HepG2 (cell line): Measurements from ENCODE around the gene MMP25. TPM values are rescaled to one million over a fixed set of nuclear protein-coding genes. Genes with fewer than 3 reads are reported as not detected.

Source experiments
- AGO1 ChIP-seq: fragments of 200-400 bp; formaldehyde crosslinking; IDR thresholded peaks from 2 replicates; pipeline ENCODE4 v1.6.1; 2017; ENCODE audit warnings: mild to moderate bottlenecking, low read depth, low read length, moderate library complexity; ENCODE audit not compliant: poor library complexity, severe bottlenecking
- BATF2 ChIP-seq: sonication (generic); formaldehyde crosslinking; IDR thresholded peaks from 2 replicates; pipeline ENCODE4 v1.8.0; 2022; ENCODE audit warnings: mild to moderate bottlenecking, missing genetic modification reagents, moderate library complexity
- CENPBD1 ChIP-seq: sonication (generic); formaldehyde crosslinking; IDR thresholded peaks from 2 replicates; pipeline ENCODE4 v1.8.0; 2022; ENCODE audit warnings: missing genetic modification reagents, low read depth, mild to moderate bottlenecking, borderline replicate concordance
- DMAP1 ChIP-seq: IDR thresholded peaks from 2 replicates; pipeline ENCODE4 v1.6.1; 2016
- EHMT2 ChIP-seq: fragments of 200-600 bp; sonication (generic); IDR thresholded peaks from 2 replicates; pipeline ENCODE4 v1.7.0; 2017; ENCODE audit warnings: antibody characterized with exemption, low read depth, low read length, borderline replicate concordance
- ESRRA ChIP-seq: sonication (generic); formaldehyde crosslinking; IDR thresholded peaks from 2 replicates; pipeline ENCODE4 v1.5.1; 2020; ENCODE audit warnings: mild to moderate bottlenecking, low read depth, missing genetic modification reagents
- HHEX ChIP-seq: IDR thresholded peaks from 2 replicates; pipeline ENCODE4 v1.6.1; 2016; ENCODE audit warnings: control low read depth
- JUNB ChIP-seq: sonication (generic); formaldehyde crosslinking; IDR thresholded peaks from 2 replicates; pipeline ENCODE4 v1.8.0; 2022; ENCODE audit warnings: missing genetic modification reagents, mild to moderate bottlenecking, borderline replicate concordance
- MAZ ChIP-seq, 2 experiments: sonication (generic) in 1 of 2; formaldehyde crosslinking in 1 of 2; IDR thresholded peaks; 2 replicates each; pipeline versions ENCODE4 v1.5.0 to v1.6.1; 2012 to 2020; ENCODE audit warnings: low read depth in 2 of 2, mild to moderate bottlenecking in 2 of 2, borderline replicate concordance in 1 of 2, improper control_type of control experiment in 1 of 2, low read length in 1 of 2, missing genetic modification reagents in 1 of 2, moderate library complexity in 1 of 2
- MXD3 ChIP-seq: IDR thresholded peaks from 2 replicates; pipeline ENCODE4 v1.6.1; 2016; ENCODE audit warnings: mild to moderate bottlenecking, missing biosample characterization, missing genetic modification reagents
- PLSCR1 ChIP-seq: sonication (generic); formaldehyde crosslinking; IDR thresholded peaks from 2 replicates; pipeline ENCODE4 v1.5.0; 2020; ENCODE audit warnings: missing genetic modification reagents, mild to moderate bottlenecking, borderline replicate concordance
- PRDM4 ChIP-seq: sonication (generic); formaldehyde crosslinking; IDR thresholded peaks from 2 replicates; pipeline ENCODE4 v1.9.0; 2021; ENCODE audit warnings: missing genetic modification reagents, borderline replicate concordance
- SIN3A ChIP-seq: IDR thresholded peaks from 2 replicates; pipeline ENCODE4 v1.6.1; 2011; ENCODE audit warnings: low read depth, mild to moderate bottlenecking, control low read depth, low read length, borderline replicate concordance
- ZNF296 ChIP-seq: sonication (generic); formaldehyde crosslinking; conservative IDR thresholded peaks from 2 replicates; pipeline ENCODE4 v1.5.0; 2020; ENCODE audit warnings: mild to moderate bottlenecking, missing genetic modification reagents
- ZNF335 ChIP-seq: sonication (generic); formaldehyde crosslinking; IDR thresholded peaks from 2 replicates; pipeline ENCODE4 v1.4.0; 2020; ENCODE audit warnings: missing genetic modification reagents
- ZNF430 ChIP-seq: sonication (generic); formaldehyde crosslinking; IDR thresholded peaks from 2 replicates; pipeline ENCODE4 v1.9.0; 2021; ENCODE audit warnings: mild to moderate bottlenecking, missing genetic modification reagents
- ZNF549 ChIP-seq: sonication (generic); formaldehyde crosslinking; IDR thresholded peaks from 2 replicates; pipeline ENCODE4 v1.5.0; 2020; ENCODE audit warnings: missing genetic modification reagents
- ZNF552 ChIP-seq: sonication (generic); formaldehyde crosslinking; IDR thresholded peaks from 2 replicates; pipeline ENCODE4 v1.9.0; 2022; ENCODE audit warnings: missing genetic modification reagents, mild to moderate bottlenecking, borderline replicate concordance
- ZNF709 ChIP-seq: sonication (generic); formaldehyde crosslinking; IDR thresholded peaks from 2 replicates; pipeline ENCODE4 v1.5.0; 2020; ENCODE audit warnings: mild to moderate bottlenecking, missing genetic modification reagents
- ZNF746 ChIP-seq: sonication (generic); formaldehyde crosslinking; IDR thresholded peaks from 2 replicates; pipeline ENCODE4 v1.8.0; 2022; ENCODE audit warnings: mild to moderate bottlenecking, missing genetic modification reagents
- polyA plus RNA-seq, 8 experiments: library from polyadenylated mRNA; depleted of rRNA in 3 of 8; stranded (reverse) in 7 of 8; unstranded in 1 of 8; fragments of >200 nt; fragmentation: Illumina TruSeq in 4 of 8; extraction: Trizol in 4 of 8; gene quantifications; 2 replicates each; pipeline versions ENCODE4 v1.2.1 to v1.2.3, GENCODE V29; 2011 to 2016; ENCODE audit warnings: low read depth in 4 of 8, missing spikeins in 1 of 8, mixed read lengths in 1 of 8; ENCODE audit not compliant: insufficient read depth in 1 of 8
- total RNA-seq, 5 experiments: library from RNA; depleted of rRNA; stranded (reverse); fragments of >200 nt; fragmentation: Illumina TruSeq; extraction: Trizol; gene quantifications; 2 replicates each; pipeline ENCODE4 v1.2.3, GENCODE V29; 2016; ENCODE audit warnings: low read depth in 1 of 5

The MMP25 gene
- total and polyA plus RNA-seq, 2 of the 13 experiments (the other 11 are each of a cell fraction or from before 2014, with no cell fraction given), result 0.04 to 0.08 TPM

GRCh38 chr16:3086596-3087242 is 40.4 kb downstream of the MMP25 start (continued):
- no peak for TF ChIP-seq PLSCR1 (CRISPR knock-in tag)
- TF ChIP-seq AGO1, result no peak
- no peak for TF ChIP-seq BATF2 (CRISPR knock-in tag)
- TF ChIP-seq PRDM4 (CRISPR knock-in tag), result no peak
- no peak for TF ChIP-seq JUNB (CRISPR knock-in tag)
- TF ChIP-seq MXD3 (CRISPR knock-in tag), result no peak
- no peak for TF ChIP-seq ZNF296 (CRISPR knock-in tag)
- no peak for TF ChIP-seq EHMT2
- 0 out of 2 replicates have a peak, but pooled peaks have one; percentile 21 for TF ChIP-seq ZNF552 (CRISPR knock-in tag)
- TF ChIP-seq ESRRA (CRISPR knock-in tag), result no peak
- no peak for TF ChIP-seq ZNF746 (CRISPR knock-in tag)
- TF ChIP-seq CENPBD1 (CRISPR knock-in tag), result no peak
- no peak for TF ChIP-seq SIN3A
- TF ChIP-seq HHEX, result no peak
- TF ChIP-seq MAZ (IDR thresholded peaks at IDR 0.05; ENCODE audit: borderline replicate concordance, low read depth, low read length), result no peak
- no peak for TF ChIP-seq MAZ (CRISPR knock-in tag; IDR thresholded peaks at IDR 0.05; ENCODE audit: low read depth)
- TF ChIP-seq ZNF430 (CRISPR knock-in tag), result no peak
- TF ChIP-seq ZNF335, result peak; percentile 12; the same call in 1 of the 2 replicates
- TF ChIP-seq DMAP1 (CRISPR knock-in tag), result no peak; the same call in 1 of the 2 replicates
- TF ChIP-seq ZNF549 (CRISPR knock-in tag), result no peak
- no peak for TF ChIP-seq ZNF709 (CRISPR knock-in tag)
